ENCODE data around the gene EIF3A.
"Not testable (repeated sequence)": the region's sequence is repeated elsewhere in the genome, so short reads cannot be mapped to it uniquely, and the experiment has no call there.

The EIF3A gene, protein sequence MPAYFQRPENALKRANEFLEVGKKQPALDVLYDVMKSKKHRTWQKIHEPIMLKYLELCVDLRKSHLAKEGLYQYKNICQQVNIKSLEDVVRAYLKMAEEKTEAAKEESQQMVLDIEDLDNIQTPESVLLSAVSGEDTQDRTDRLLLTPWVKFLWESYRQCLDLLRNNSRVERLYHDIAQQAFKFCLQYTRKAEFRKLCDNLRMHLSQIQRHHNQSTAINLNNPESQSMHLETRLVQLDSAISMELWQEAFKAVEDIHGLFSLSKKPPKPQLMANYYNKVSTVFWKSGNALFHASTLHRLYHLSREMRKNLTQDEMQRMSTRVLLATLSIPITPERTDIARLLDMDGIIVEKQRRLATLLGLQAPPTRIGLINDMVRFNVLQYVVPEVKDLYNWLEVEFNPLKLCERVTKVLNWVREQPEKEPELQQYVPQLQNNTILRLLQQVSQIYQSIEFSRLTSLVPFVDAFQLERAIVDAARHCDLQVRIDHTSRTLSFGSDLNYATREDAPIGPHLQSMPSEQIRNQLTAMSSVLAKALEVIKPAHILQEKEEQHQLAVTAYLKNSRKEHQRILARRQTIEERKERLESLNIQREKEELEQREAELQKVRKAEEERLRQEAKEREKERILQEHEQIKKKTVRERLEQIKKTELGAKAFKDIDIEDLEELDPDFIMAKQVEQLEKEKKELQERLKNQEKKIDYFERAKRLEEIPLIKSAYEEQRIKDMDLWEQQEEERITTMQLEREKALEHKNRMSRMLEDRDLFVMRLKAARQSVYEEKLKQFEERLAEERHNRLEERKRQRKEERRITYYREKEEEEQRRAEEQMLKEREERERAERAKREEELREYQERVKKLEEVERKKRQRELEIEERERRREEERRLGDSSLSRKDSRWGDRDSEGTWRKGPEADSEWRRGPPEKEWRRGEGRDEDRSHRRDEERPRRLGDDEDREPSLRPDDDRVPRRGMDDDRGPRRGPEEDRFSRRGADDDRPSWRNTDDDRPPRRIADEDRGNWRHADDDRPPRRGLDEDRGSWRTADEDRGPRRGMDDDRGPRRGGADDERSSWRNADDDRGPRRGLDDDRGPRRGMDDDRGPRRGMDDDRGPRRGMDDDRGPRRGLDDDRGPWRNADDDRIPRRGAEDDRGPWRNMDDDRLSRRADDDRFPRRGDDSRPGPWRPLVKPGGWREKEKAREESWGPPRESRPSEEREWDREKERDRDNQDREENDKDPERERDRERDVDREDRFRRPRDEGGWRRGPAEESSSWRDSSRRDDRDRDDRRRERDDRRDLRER (N-terminal part only)

GRCh38 chr10:119080521-119081259 is at the start of gene EIF3A:
TSS of gene EIF3A (minus strand) at chr10:119080817. CDS start at chr10:119080676, 141 bp downstream.
- DNase-seq (ENCODE audit: low read depth), result peak; percentile 87

GRCh38 chr10:119129721-119130120 is 49.1 kb upstream of the EIF3A start:
- no peak for DNase-seq (ENCODE audit: low read depth)

DNA sequence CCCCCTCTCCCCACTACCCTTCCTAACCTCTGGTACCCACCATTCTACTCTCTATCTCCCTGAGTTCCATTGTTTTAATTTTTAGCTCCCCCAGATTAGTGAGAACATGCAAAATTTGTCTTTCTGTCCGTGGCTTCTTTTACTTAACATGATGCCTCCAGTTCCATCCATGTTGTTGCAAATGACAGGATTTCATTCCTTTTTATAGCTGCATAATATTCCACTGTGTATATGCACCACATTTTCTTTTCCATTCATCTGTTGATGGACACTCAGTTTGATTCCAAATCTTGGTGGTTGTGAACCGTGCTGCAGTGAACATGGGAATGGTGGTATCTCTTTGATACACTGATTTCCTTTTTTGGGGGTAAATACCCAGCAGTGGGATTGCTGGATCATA is 45.3 kb upstream of the EIF3A start:
- DNase-seq (ENCODE audit: low read depth), result no peak

DNA sequence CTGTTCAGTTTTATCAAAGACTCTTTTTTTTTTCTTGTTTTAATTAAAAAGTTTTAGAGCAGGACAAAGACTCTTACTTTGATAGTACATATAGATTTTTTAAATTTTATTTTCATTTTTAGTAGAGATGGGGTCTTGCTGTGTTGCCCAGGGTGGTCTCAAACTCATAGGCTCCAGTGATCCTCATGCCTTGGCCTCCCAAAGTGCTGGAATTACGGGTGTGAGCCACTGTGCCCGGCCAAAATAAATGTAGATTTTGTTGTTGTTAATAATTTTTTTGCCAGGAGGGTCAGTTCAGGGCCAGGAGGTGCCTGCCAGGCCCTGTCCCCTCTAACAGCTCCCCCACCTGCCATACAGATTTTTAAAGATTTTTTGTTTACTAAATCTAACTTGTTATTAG is 40.3 kb upstream of the EIF3A start:
- no peak for DNase-seq (ENCODE audit: low read depth)

DNA sequence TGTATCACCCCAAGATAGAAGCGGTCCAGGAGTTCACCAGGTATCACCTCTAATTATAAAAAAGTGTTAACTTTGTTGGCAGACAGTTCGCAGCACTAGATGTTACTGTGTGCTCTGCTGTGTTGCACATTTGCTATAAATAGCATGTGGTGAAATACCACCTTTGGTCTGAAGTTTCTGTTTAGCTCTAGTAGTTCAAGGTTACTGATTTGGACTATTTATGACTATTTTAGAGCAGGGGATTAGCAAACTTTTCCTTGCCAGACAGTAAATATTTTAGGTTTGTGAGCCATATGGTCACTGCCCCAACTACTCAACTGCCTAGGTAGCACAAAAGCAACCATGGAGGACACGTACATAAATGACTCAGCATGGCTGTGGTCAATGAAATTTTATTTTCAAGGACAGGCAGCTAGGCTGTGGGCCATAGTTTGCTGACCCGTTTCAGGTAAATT is 39.8 kb upstream of the EIF3A start:
- DNase-seq (ENCODE audit: low read depth), result no peak

DNA sequence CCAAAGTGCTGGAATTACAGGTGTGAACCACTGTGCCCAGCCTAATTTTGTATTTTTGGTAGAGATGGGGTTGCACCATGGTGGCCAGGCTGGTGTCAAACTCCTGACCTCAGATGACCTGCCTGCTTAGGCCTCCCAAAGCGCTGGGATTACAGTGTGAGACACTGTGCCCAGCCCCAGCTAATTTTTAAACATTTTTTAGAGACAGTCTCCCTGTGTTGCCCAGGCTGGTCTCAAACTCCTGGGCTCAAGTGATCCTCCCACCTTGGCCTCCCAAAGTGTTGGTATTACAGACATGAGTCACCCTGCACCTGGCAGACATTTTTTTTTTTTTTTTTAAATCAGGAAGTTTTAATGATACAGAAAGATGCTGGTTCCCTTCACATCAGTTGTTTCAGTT is 38.8 kb upstream of the EIF3A start:
- no peak for DNase-seq (ENCODE audit: low read depth)

DNA sequence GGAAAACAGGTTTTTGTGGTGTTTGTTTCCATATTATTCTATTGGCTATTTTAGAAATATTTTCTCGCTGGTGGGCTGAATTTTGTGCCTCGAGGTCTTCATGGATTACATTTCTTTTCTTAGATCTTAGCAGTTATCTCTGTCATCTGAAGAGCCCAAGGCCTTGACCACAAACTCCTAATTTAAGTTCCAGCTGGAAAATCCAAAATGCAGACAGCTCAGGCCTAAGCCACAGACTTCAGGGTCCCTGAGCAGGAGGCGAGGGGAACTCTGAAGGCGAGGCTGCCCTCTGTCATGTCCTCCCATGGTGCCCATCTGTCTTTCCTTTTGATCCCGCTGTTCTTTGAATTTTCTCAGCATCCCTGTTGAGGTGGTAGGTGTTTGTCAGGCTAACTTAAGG is 37.6 kb upstream of the EIF3A start:
- DNase-seq (ENCODE audit: low read depth), result no peak

DNA sequence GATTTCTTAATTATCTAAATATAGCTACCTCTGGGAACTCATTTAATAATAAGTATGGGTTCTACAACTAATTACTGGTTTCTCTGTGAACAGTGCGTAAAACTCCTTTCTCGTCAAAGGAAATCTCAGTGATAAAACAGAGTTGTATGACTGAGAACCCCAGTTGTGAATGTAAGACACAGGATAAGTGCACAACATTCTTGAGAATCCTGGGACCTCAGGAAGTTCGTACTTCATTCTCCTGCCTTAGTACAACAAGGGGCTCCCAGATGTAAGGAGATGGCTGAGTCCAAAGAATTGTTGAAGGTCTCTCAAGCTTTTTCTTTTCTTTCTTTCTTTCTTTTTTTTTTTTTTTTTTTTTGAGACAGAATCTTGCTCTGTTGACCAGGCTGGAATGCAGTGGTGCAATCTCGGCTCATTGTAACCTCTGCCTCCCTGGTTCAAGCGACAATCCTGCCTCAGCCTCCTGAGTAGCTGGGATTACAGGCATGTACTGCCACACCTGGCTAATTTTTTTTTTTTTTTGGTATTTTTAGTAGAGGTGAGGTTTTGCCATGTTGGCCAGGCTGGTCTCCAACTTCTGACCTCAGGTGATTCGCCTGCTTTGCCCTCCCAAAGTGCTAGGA is 35.8 kb upstream of the EIF3A start:
- no peak for DNase-seq (ENCODE audit: low read depth)

- no peak for DNase-seq (ENCODE audit: low read depth)
Observed at GRCh38 chr10:119115926-119116325, 35.3 kb upstream of the EIF3A start.

DNA sequence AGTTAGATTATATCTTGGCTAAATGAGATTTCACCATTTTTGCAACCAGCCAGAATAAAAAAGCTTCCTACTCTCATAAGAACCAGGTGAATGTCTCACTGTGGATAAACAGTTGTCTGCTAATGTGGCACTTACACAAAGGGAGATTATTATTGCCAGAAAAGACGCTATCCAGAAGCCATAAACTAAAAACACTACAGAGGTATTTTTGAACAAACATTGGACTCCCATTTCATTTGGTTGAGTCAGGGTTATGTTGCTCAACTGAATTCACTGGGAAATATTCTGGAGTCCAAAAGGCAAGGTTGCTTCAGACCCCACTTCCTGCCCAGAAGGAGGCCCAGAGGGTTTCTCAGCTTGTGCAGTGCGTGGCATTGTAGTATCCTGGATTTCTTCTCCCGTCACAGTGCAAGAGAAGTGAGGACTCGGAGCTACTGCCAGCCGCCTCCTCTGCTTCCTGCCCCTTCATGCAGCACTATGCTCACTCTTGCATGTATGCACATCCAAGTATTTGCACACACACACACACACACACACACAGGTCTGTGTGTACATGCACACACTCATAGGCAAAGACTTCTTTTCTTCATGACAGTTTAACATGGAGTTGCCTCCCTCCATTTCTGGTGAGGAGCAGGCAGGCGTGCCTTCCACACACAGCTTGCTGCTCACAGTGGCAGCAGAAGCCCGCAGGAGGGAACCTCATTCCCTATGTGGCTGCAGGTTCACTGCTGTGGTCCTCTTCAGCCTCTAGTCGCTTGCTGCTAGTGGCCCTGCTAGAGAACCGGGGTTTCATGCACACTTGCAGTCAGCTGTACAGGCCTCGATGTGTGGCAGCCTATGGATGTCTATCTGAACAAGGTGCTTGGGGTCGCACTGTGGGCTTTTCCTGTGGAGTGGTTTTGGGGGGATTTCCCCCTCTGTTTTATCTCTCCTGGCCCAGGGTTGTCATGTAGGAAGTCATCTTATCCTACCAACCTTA is 33.4 kb upstream of the EIF3A start:
- no peak for DNase-seq (ENCODE audit: low read depth)

GRCh38 chr10:119112056-119112455 is 31.4 kb upstream of the EIF3A start:
- DNase-seq (ENCODE audit: low read depth), result no peak

- DNase-seq (ENCODE audit: low read depth), result not testable (repeated sequence)
Observed at GRCh38 chr10:119107771-119108170, 27.2 kb upstream of the EIF3A start.

DNA sequence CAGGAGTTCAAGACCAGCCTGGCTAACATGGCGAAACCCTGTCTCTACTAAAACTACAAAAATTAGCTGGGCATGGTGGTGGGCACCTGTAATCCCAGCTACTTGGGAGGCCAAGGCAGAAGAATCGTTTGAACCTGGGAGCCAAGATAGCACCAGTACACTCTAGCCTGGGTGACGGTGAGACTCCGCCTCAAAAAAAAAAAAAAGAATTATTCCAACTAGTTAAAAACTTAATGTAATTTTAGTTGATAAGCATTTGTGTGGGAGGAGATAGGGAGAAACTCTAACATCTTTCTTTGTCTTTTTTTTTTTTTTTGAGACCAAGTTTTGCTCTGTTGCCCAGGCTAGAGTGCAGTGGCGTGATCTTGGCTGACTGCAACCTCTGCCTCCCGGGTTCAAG is 26.5 kb upstream of the EIF3A start:
- DNase-seq (ENCODE audit: low read depth), result not testable (repeated sequence)

DNA sequence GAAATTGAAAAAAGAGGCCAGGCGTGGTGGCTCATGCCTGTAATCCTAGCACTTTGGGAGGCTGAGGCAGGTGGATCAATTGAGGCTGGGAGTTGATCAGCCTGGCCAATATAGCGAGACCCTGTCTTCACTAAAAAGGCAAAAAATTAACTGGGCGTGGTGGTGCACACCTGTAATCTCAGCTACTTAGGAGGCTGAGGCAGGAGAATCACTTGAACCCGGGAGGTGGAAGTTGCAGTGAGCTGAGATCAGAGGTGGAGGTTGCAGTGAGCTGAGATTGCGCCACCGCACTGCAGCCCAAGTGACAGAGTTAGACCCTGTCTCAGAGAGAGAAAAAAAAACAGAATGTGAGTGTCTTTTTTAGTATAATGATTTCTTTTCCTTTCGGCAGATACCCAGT is 25.3 kb upstream of the EIF3A start:
- DNase-seq (ENCODE audit: low read depth), result not testable (repeated sequence)

GRCh38 chr10:119105155-119105554 is 24.5 kb upstream of the EIF3A start:
- no peak for DNase-seq (ENCODE audit: low read depth)

DNA sequence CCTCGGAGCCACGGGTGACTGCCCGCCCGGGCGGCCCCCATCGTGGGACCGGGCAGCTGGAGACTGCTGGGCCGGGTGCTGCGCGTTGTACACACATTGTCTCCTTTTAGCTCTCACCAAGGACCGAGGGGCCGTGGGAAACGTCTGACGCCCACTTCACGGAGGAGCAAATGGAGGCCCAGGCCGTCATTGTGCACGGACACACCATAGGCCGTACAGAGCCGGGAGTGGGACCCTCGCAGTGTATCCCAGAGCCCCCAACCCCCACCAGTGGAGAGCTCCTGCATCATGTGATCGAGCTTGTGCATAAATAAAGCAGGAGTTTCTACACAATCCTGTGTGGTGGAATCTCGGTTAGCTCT is 24.0 kb upstream of the EIF3A start:
- DNase-seq (ENCODE audit: low read depth), result no peak

DNA sequence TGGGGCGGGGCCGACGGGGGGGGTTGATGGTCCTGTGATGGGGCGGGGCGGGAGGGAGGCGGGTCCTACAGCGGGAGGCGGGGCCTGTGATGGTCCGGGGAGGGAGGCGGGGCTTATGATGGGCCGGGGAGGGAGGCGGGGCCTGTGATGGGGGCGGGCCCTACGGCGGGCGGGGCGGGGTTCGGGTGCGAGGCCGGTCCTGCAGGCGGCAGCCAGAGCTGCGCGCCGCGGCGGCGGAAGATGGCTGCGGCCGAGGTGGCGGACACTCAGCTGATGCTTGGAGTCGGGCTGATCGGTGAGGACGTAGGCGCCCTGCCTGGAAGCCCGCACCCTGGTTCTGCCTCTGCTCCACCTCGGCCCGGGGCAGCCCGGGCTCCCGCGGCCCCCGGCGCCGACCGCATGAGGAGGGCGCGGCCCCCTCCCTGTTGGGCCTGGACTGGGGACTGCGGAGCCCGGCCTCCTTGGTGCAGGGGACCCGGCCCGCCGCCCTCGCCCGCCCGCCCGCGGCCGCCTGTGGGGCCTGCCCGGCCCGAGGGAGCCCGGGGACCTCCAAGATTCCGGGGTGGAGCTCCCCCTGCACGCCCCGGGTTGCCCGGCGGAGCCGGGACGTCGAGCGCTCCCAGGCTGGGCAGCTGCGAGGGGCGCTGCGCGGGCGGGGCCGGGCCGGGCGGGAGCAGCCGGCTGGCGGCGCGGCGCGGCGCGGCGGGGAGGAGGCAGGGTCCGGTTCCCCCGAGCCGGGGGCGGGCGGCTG is 23.5 kb upstream of the EIF3A start, which contains the start of gene DENND10:
Gene DENND10 (plus strand): TSS at position 211 of the 751 bp plus-strand sequence. CDS start 30 bp downstream, at position 241.
- DNase-seq (ENCODE audit: low read depth), result peak; percentile 61

- no peak for DNase-seq (ENCODE audit: low read depth)
Observed at GRCh38 chr10:119103241-119103902, 22.8 kb upstream of the EIF3A start.
